Measurements from ENCODE around the gene FAM20B.

DNA sequence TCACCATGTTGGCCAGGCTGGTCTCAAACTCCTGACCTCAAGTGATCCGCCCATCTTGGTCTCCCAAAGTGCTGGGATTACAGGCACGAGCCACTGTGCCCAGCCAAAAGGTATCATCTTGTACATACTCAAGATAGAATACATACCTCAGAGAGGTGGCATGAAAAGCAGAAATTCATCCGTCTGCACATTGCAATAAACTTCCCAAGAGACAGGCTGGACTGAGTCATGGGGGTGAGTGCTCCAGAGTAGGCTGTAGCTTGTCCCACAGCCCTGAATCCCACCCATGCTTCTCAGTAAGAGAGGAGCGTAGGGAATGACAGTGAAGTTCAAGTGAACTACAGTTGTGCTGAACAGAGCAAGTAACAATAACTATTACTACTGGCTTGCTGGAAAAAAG, 75.9 kb downstream of the FAM20B start:
- TF ChIP-seq, protein P1, sequence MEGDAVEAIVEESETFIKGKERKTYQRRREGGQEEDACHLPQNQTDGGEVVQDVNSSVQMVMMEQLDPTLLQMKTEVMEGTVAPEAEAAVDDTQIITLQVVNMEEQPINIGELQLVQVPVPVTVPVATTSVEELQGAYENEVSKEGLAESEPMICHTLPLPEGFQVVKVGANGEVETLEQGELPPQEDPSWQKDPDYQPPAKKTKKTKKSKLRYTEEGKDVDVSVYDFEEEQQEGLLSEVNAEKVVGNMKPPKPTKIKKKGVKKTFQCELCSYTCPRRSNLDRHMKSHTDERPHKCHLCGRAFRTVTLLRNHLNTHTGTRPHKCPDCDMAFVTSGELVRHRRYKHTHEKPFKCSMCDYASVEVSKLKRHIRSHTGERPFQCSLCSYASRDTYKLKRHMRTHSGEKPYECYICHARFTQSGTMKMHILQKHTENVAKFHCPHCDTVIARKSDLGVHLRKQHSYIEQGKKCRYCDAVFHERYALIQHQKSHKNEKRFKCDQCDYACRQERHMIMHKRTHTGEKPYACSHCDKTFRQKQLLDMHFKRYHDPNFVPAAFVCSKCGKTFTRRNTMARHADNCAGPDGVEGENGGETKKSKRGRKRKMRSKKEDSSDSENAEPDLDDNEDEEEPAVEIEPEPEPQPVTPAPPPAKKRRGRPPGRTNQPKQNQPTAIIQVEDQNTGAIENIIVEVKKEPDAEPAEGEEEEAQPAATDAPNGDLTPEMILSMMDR (IDR thresholded peaks at IDR 0.05) = no peak
- TF ChIP-seq POLR2A (IDR thresholded peaks at IDR 0.05) = no peak
